Left forelimb (tissue), 1 donor: ENCODE results near the gene LRRC3.
"Not testable (repeated sequence)": the region's sequence is repeated elsewhere in the genome, so short reads cannot be mapped to it uniquely, and the experiment has no call there.

ENCODE experiments used
- DNase-seq: peaks from one replicate; pipeline ENCODE4 v3.0.0-alpha.2; 2018; ENCODE audit warnings: low spot score

LRRC3 gene

GRCh38 chr21:44479556-44480199, 24.4 kb downstream of the LRRC3 start:
- DNase-seq, result not testable (repeated sequence)

DNA sequence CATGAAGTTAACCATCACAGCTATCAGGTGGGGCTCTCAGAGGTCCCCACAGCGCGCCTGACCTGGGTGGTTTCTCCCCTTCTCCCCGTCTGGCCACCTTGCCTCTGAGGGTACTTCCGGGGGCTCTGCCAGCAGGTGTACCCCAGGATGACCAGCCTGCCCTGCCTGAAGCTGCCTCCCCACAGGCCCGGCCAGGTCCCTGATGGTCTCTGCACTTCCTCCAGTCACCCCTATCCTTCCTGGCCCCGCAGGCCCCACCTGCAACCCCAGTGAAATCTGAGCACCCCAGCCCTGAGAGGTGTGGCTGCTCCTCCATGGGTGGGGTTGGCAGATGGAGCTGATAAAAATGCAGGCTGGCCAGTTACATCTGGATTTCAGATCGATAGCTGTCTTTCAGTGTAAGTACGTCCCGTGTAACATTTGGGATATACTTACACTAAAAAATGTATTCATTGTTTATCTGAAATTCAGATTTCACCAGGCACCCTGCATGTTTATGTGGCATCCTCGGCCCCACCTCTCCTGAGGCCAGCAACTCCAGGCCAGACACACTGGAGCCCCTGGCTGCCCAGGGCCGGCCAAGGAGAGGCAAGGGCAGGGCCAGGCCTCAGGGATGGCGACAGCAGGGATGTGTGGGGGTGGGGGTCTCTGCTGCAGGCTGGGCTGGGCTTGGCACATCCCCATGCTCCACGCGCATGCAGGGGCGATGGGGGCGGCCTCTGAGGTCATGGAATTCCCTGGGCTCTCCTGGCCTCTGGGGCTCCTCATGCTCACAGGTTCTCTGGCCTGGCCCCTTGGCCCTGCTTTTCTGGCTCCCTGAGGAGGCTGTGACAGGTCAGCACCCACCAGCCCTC, 25.1 kb downstream of the LRRC3 start:
- no peak for DNase-seq

GRCh38 chr21:44482581-44483287, 27.4 kb downstream of the LRRC3 start:
- no peak for DNase-seq

DNA sequence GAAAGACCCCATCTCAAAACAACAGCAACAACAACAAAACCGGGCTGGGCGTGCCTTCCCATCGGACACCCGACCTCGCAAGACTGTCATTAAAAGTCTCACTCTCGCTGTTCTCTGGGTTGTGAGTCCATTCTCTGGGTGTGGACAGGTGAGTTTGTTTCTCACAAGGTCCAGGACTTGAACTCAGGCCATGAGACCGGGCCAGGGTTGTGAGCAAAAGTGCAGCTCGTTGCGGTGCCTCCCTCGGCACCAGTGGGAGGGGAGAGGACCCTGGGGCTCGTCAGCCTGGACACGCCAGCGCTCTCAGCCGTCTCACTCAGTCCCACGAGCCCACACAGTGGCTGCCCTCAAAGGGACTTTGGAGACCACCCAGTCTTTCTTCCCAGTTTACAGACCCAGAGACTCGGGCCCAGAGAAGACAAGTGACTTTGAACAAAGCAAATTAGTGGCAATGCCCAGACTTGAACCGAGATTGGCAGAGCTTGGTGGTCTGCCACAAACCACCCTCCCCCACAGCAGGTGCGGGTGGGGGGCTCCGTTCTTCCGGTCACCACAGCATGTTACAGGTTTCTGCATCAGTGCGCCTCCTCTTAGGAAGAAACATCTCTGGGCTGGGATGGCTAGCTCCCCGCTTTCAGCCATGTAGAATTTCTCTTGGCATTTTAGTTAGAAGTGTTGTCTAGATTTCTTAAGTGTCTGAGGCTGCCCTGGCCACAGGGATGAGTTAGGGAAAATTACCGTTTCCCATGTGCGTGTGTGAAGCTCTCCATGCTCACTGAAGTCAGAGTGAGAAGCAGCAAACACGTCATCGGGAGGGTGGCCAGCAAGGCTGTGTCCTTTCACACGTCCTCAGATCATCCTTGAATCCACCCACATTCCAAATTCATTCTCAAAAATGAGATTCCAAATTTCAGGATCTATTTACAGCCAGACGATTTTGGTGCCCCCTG, 28.3 kb downstream of the LRRC3 start:
- no peak for DNase-seq

DNA sequence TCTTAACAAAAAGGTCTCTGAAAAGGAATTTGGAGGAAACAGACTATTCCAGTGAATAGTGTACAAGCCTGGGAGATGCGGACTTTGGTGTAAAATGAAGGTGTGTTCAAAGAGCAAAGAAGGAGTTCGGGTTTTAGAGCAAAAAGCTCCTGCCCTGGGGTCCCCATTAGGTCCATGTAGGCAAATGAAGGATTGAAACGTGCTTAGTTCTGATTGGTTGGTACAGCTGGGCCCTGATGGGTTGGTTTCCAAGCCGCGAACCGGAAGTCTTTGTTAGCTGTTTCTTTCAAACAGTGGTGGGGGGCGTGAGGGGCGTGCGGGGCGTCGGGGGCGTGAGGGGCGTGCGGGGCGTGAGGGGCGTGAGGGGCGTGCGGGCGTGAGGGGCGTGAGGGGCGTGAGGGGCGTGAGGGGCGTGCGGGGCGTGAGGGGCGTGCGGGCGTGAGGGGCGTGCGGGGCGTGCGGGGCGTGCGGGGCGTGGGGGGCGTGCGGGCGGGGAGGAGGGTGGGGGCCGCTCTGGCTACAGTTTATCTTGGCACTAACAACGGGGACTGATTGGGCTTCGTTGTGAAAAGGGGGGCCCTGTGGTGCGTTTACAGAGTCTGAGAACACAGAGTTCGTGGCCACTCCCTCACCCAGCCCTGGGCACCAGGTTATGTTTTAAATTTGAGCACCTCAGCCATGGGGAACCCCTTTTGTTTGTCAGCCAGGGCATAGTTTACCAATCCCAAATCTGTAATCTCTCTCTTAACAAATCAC, 29.4 kb downstream of the LRRC3 start:
- no peak for DNase-seq

- no peak for DNase-seq
Measured at GRCh38 chr21:44485254-44485793, 30.0 kb downstream of the LRRC3 start.

GRCh38 chr21:44485796-44486195, 30.5 kb downstream of the LRRC3 start:
- no peak for DNase-seq

- no peak for DNase-seq
Measured at GRCh38 chr21:44486302-44486701, 31.0 kb downstream of the LRRC3 start.

GRCh38 chr21:44487831-44488230, 32.5 kb downstream of the LRRC3 start:
- DNase-seq, result no peak

DNA sequence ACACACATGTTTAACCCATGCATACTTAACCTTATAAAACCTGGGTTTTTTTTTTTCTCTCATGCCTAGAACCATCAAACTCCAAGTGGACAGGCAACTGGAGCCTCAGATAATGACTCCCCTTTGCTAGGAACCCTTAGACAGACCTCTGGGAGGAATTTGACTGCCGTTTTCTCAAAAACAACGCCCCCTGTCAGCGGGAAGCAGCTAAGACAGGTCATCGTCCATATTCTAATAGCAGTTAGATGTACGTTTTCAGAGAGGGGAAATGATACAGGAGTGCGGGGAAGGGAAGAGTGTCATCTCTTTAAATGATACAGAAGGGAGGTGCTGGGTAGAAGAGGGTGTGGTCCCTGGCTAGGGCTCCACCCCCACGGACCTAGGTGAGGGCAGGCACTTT, 34.7 kb downstream of the LRRC3 start:
- no peak for DNase-seq

GRCh38 chr21:44490405-44490804, 35.1 kb downstream of the LRRC3 start:
- DNase-seq, result no peak

DNA sequence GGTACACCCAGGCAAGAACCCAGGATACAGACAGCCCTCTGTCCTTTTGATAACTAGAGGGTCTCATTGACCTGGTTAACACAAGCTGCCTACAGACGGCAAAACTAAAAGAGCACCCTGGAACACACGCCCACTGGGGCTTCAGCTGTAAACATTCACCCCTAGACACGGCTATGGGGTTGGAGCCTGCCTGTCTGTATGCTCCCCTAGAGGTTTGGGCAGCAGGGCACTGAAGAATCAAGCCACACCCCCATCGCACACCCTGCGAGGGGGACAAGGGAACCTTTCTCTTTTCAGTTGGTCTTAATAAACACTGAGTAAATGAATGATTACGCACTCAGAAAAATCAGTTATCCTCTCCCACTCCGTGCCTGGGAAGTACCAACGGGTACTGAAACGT, 35.5 kb downstream of the LRRC3 start:
- no peak for DNase-seq

- DNase-seq, result no peak
Measured at GRCh38 chr21:44492567-44493385, 37.5 kb downstream of the LRRC3 start.

DNA sequence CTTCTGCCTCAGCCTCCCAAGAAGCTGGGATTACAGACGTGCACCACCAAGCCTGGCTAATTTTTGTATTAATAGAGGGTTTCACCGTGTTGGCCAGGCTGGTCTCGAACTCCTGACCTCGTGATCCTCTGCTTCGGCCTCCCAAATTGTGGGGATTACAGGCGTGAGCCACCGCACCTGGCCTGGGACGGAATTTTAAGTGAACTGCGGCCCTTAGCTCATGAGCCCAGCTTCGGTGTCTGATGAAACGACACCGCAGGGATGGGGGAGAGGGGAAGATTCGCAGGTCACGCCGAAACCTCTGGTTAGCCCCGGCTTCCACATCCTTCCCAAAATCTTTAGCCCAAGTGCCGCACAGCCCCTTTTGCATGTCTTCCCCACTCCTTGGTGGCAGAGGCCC, 39.1 kb downstream of the LRRC3 start:
- no peak for DNase-seq

DNA sequence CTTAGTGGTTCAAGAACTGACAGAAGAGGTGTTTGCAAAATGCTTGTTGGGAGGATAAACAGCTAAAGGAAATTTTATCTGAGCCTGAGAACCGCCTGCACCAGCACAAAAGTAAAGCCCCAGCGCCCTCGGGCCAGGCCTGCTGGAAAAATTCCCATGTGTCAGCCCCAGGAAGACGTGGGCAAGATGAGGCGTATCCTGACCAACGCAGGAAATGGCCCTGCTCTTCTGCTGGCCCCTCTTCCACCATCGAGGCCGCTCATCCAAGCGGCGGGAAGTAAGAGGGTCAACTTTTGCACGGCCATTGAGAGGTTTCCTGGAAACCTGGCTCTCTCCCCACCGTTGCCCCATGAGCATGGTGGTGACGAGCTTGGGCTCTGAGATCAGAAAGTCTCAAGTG, 39.6 kb downstream of the LRRC3 start:
- no peak for DNase-seq

DNA sequence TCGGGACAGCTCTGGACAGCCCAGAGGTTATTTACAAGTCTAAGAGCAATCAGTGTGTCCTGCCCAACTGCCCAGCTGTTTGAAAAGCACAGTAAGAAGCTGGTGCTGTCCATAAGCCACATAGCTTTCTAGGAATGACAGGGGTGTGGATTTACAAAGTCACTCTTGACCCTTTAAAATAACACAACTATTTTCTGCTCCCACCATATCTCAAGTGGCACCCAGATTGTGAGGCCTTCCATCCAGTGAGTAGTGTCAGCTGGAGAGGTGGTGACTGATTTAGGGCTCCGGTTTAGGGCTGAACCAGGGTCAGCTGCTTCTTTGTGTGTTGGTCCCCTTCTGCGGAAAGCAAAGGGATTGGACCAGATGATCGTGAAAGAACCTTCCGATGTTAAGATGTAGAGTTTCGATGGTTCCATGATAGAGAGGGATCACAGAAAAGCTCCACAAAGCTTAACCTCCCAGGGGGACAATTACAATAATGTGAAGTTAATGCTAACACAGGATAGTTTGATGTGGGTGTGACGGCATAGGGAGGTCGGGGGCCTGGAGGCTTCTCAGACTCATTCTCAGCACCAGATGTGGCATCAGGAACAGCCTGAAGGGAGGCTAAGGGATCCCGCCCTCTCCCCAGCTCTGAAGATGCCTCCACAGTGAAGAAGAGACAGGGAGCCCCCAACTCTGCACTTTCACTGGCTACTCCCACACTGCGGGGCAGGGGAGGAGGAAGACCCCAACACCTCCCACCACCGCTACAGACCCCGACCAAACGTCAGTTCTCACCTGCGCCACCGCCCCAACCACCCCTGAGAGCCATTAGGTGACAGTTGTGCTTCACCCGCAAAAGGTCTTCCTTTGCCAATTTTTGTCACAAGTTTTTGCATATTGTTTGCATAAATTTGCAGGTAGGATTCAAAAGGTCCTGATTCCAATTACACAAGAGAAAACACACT, 40.6 kb downstream of the LRRC3 start:
- no peak for DNase-seq

DNA sequence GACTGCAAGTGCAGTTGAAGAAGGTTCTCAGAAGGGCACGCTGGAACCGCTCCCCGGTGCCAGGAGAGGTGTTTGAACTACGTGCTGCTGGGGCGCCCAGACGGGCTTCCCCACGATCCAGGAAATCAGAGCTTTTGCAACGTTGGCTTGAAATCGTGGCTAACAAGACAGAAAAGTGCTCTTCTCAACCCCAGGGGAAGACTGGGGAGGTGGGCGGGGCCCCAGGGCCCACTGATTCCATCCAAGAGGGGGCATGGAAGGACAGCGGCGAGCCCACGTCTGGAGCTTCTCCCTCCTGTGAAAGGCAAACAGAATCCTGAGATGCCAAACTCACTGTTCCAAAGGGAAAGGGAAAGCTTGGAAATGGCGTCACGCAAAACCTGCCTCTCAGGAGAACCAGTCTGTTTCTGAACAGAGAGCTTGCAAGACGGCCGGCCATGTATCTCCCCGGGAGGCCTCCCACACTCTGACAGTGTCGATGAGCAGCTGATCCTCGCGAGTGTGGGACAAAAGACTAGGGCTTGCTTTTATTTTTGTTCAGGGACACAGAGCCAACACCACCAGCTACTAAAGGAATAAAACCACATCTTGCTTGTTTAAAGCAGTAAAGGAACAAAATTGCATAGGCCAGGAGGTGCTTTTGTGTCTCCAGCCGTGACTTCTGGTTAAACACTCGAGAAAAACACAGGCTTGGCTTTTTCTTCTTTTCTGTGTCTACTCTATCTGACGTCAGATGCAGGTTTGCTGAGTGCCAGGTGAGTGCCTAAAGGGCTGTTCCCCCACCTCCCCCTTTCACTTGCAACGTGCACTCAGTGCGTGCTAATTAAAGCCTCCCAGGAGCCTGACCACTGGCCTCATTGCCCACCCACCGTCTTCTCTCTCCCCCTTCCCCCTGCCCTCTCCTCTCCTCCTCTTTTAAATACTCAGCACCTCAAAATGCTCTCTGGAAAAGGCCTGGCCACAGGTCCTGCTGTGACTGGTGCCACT, 41.5 kb downstream of the LRRC3 start:
- DNase-seq, result no peak
